Measurements from ENCODE around the gene PWWP2B. TPM values are rescaled to one million over a fixed set of nuclear protein-coding genes. Genes with fewer than 3 reads are reported as not detected.

Gene PWWP2B
- total RNA-seq, 1 experiment from 2014 or later = 10.0 TPM

- Mint-ChIP-seq H3K4me1 (ENCODE audit: insufficient read depth, unreplicated experiment) (peaks cover 2% of the 10 kb centered on the region), H3K27me3 (ENCODE audit: insufficient read depth, unreplicated experiment) (no peaks in the 10 kb centered on the region), H3K27ac (ENCODE audit: low read depth, unreplicated experiment) (peak overlapping the region; percentile 69), H3K36me3 (ENCODE audit: insufficient read depth, unreplicated experiment) (peaks cover 36% of the 10 kb centered on the region), H3K4me3 (ENCODE audit: unreplicated experiment) (no peak overlapping the region), H3K9me3 (ENCODE audit: unreplicated experiment) (no peaks in the 10 kb centered on the region)
- DNase-seq (ENCODE audit: unreplicated experiment) = no peak
- CTCF ChIA-PET = interaction anchor here (0.6 to 0.7 kb wide), 3 partner anchors 55 to 224 kb away, joined by 3 read pairs; no protein-coding TSS in a partner anchor
- POLR2A ChIA-PET = interaction anchor here (0.9 kb wide), 1 partner anchor 10 kb away, joined by 4 read pairs; no protein-coding TSS in a partner anchor
- no TSS peak for BruUV-seq (replicated peaks)
- TF ChIP-seq, protein P1, sequence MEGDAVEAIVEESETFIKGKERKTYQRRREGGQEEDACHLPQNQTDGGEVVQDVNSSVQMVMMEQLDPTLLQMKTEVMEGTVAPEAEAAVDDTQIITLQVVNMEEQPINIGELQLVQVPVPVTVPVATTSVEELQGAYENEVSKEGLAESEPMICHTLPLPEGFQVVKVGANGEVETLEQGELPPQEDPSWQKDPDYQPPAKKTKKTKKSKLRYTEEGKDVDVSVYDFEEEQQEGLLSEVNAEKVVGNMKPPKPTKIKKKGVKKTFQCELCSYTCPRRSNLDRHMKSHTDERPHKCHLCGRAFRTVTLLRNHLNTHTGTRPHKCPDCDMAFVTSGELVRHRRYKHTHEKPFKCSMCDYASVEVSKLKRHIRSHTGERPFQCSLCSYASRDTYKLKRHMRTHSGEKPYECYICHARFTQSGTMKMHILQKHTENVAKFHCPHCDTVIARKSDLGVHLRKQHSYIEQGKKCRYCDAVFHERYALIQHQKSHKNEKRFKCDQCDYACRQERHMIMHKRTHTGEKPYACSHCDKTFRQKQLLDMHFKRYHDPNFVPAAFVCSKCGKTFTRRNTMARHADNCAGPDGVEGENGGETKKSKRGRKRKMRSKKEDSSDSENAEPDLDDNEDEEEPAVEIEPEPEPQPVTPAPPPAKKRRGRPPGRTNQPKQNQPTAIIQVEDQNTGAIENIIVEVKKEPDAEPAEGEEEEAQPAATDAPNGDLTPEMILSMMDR (IDR thresholded peaks at IDR 0.05; ENCODE audit: unreplicated experiment) = no peak
- intact Hi-C loops (cut with micrococcal nuclease) = loop anchor here (1.0 kb wide), 1 partner anchor 11 kb away; no protein-coding TSS in a partner anchor
Measured at GRCh38 chr10:132408367-132408781, 11.4 kb downstream of the PWWP2B start.

DNA sequence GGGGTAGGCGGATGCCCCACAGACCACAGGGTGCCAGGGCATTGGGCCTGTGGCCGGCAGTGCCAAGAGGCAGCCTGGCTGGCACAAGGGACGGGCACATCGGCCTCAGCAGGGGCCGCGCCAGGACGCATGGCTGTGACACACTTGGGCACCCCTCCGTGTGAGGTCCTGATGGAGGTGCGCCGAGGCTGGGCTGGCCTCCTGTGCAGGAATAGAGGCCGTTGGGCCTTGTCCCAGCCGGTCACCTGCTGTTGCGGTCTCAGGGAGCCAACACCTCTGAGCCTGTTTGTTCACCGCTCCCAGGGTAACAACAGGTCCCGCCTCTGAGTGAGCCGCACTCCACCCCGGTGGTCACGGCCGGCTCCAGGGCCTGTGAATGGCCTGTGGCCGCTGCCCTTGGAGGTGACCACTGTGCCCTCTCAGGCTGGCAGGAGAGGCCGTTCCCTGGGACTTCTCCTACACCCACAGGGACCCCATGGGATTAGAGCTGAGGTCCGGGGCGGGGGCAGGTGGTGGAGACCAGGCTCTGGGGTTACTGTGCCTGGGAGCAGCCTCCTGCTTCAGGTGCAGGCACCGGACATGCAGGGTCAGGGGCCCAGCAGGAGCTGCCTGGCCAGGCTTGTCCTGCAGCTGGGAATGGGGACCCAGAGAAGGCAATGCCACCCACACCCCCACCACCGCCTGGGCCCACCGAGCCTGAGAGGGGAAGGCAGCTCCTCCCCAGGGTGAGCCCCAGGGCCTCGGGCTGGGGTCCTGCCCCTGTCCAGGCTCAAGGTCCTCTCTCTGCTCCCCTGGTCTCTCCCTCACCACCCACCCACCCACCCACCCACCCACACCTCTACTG, 12.0 kb downstream of the PWWP2B start:
- Mint-ChIP-seq H3K36me3 (ENCODE audit: insufficient read depth, unreplicated experiment) (peaks cover 36% of the 10 kb centered on the region), H3K9me3 (ENCODE audit: unreplicated experiment) (no peaks in the 10 kb centered on the region), H3K27ac (ENCODE audit: low read depth, unreplicated experiment) (no peak overlapping the region), H3K4me3 (ENCODE audit: unreplicated experiment) (no peak overlapping the region), H3K4me1 (ENCODE audit: insufficient read depth, unreplicated experiment) (peaks cover 9% of the 10 kb centered on the region), H3K27me3 (ENCODE audit: insufficient read depth, unreplicated experiment) (no peaks in the 10 kb centered on the region)
- ChIA-PET CTCF (interaction anchor here (0.7 to 0.8 kb wide), 2 partner anchors 48 to 104 kb away, joined by 3 read pairs; no protein-coding TSS in a partner anchor), POLR2A (interaction anchor here (0.9 kb wide), 1 partner anchor 10 kb away, joined by 4 read pairs; no protein-coding TSS in a partner anchor)
- intact Hi-C loops (cut with micrococcal nuclease) = loop anchor here (1.0 kb wide), 1 partner anchor 10 kb away; no protein-coding TSS in a partner anchor
- no peak for DNase-seq (ENCODE audit: unreplicated experiment)
- TF ChIP-seq, protein P1 (IDR thresholded peaks at IDR 0.05; ENCODE audit: unreplicated experiment) = no peak
- BruUV-seq (replicated peaks) = no TSS peak

- no peak overlapping the region for H3K4me3 Mint-ChIP-seq (ENCODE audit: unreplicated experiment)
- H3K4me1 Mint-ChIP-seq (ENCODE audit: insufficient read depth, unreplicated experiment) = peaks cover 10% of the 10 kb centered on the region
- no peak overlapping the region for H3K27ac Mint-ChIP-seq (ENCODE audit: low read depth, unreplicated experiment)
- ChIA-PET CTCF (interaction anchor here (0.6 to 0.8 kb wide), 2 partner anchors 49 to 210 kb away, joined by 3 read pairs; no protein-coding TSS in a partner anchor), POLR2A (no interaction called here)
- BruUV-seq (replicated peaks) = no TSS peak
- intact Hi-C loops (cut with micrococcal nuclease) = no loop called here
- H3K9me3 Mint-ChIP-seq (ENCODE audit: unreplicated experiment) = no peaks in the 10 kb centered on the region
- DNase-seq (ENCODE audit: unreplicated experiment) = no peak
- peaks cover 36% of the 10 kb centered on the region for H3K36me3 Mint-ChIP-seq (ENCODE audit: insufficient read depth, unreplicated experiment)
- TF ChIP-seq, protein P1 (IDR thresholded peaks at IDR 0.05; ENCODE audit: unreplicated experiment) = no peak
- H3K27me3 Mint-ChIP-seq (ENCODE audit: insufficient read depth, unreplicated experiment) = no peaks in the 10 kb centered on the region
Measured at GRCh38 chr10:132409667-132410028, 12.6 kb downstream of the PWWP2B start.

DNA sequence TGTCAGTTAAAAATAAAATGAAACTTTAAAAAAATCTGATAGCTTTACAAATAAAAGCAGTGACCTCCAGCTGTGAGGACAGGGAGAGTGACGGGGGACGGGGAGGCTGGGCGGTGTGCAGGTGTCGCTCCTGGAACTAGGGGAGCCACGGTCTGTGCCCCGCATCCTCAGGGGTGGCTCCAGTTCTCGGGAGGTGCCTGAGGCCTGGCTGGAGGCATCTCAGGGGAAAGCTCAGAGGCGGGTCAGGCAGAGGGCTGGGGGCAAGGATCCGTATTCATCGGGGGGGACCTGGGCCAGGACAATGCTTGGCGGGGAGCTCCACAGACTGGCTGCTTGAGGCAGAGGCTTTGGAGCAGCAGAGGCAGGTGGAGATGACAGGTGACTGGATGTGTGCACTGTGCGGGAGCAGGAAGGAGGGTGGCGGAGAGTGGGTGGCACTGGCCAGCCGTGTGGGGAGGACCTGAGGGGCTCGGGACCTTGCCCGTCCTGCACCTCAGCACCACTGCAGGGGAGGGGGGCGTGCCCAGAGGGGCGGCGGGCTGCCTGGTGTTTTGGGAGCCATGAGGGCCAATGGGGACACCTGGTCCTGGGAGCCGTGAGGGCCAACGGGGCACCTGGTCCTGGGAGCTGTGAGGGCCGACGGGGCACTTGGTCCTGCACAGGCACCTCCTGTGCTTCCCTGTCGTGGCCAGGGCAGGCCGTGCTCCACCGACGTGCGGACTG, 13.2 kb downstream of the PWWP2B start:
- no peaks in the 10 kb centered on the region for H3K27me3 Mint-ChIP-seq (ENCODE audit: insufficient read depth, unreplicated experiment)
- no peak overlapping the region for H3K4me3 Mint-ChIP-seq (ENCODE audit: unreplicated experiment)
- no TSS peak for BruUV-seq (replicated peaks)
- H3K9me3 Mint-ChIP-seq (ENCODE audit: unreplicated experiment) = no peaks in the 10 kb centered on the region
- no peak overlapping the region for H3K27ac Mint-ChIP-seq (ENCODE audit: low read depth, unreplicated experiment)
- DNase-seq (ENCODE audit: unreplicated experiment) = no peak
- peaks cover 36% of the 10 kb centered on the region for H3K36me3 Mint-ChIP-seq (ENCODE audit: insufficient read depth, unreplicated experiment)
- H3K4me1 Mint-ChIP-seq (ENCODE audit: insufficient read depth, unreplicated experiment) = peaks cover 13% of the 10 kb centered on the region
- CTCF ChIA-PET = interaction anchor here (0.5 to 0.8 kb wide), 3 partner anchors 36 to 211 kb away, joined by 3 read pairs; no protein-coding TSS in a partner anchor
- POLR2A ChIA-PET = no interaction called here
- intact Hi-C loops (cut with micrococcal nuclease) = no loop called here
- TF ChIP-seq, protein P1 (IDR thresholded peaks at IDR 0.05; ENCODE audit: unreplicated experiment) = no peak

Data from MCF 10A (cell line).